HG03442 (cell line): Measurements from ENCODE around the gene CPSF7.
"Not testable (repeated sequence)": the region's sequence is repeated elsewhere in the genome, so short reads cannot be mapped to it uniquely, and the experiment has no call there.

Experiments
- ATAC-seq: cut with Tn5 transposase; IDR thresholded peaks from one replicate; pipeline ENCODE4 v1.9.1; 2021; ENCODE audit warnings: mild to moderate bottlenecking, moderate library complexity; ENCODE audit not compliant: unreplicated experiment

The CPSF7 gene, protein sequence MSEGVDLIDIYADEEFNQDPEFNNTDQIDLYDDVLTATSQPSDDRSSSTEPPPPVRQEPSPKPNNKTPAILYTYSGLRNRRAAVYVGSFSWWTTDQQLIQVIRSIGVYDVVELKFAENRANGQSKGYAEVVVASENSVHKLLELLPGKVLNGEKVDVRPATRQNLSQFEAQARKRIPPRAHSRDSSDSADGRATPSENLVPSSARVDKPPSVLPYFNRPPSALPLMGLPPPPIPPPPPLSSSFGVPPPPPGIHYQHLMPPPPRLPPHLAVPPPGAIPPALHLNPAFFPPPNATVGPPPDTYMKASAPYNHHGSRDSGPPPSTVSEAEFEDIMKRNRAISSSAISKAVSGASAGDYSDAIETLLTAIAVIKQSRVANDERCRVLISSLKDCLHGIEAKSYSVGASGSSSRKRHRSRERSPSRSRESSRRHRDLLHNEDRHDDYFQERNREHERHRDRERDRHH

DNA sequence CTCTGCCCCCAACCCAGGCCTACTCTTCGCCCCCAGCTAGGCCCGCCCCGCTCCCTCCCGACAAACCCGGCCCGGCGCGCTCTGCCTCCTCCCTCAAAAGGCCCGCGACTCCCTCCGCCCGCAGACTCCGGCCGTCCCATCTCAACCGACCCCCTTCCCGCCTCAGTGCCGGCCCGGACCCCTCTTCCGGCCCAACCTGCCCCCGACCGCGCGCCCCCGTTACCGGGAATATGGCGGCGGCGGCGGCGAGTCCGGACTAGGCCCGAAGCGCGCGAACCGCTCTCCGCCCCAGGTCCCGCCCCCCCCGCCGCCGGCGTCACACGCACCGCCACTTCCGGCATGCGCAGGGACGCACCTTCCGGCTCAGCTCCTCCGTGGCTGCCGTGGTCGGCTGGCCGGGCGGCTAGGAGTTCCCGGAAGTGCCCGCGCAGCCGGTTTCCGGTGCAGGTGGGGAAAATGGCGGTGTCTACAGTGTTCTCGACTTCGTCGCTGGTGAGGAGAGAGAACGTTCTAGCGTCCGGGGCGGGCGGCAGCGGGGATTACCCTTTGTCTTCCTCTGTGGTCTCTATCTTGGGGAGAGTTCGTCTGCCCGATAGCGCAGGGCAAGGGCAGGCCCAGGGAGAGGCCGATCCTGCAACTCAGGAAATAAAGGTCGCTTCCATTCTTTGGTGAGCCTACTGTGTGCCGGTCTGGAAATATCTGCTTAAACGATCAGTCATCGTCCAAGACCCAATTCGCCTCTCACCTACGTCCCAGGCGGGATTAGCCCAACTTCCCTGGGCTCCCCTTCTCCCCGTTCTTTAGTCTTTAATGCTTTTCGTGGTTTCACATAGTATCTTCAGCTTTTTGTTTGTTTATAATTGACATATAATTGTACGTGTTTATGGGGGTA, at the start of gene CPSF7, which contains the start of gene SDHAF2:
TSS of gene CPSF7 (minus strand) at position 285 of the 892 bp plus-strand sequence. CDS start 740 bp downstream, outside the sequence.
TSS of gene SDHAF2 (plus strand) at position 434 of the 892 bp plus-strand sequence. CDS start at position 457, 23 bp downstream.
- peak; percentile 80 for ATAC-seq

GRCh38 chr11:61477727-61478148, 48.0 kb upstream of the CPSF7 start:
- no peak for ATAC-seq

- ATAC-seq: no peak
These were observed 47.4 kb upstream of the CPSF7 start for GRCh38 chr11:61477126-61477525.

- no peak for ATAC-seq
These were observed 46.6 kb upstream of the CPSF7 start for GRCh38 chr11:61476371-61476770.

DNA sequence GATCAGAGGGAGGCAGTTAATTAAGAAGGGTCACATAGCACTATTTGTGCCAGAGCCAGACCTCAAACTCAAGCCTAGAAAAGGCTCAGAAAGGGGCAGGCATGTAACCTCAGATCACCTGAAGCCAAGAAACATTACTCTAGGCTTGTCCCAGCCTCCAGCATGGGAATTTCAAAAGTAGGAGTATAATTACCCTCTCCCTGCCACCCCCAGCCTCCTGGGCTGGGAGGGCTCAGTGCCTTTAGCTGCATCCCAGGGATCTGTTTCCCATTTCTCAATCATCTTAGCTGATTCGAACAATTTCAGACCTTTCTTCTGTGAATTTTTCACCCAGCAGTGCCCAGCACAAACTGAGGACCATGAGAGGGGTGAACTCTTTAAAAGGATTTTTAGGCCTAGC, 45.7 kb upstream of the CPSF7 start:
- ATAC-seq: no peak

GRCh38 chr11:61474013-61474643, 44.4 kb upstream of the CPSF7 start:
- no peak for ATAC-seq

DNA sequence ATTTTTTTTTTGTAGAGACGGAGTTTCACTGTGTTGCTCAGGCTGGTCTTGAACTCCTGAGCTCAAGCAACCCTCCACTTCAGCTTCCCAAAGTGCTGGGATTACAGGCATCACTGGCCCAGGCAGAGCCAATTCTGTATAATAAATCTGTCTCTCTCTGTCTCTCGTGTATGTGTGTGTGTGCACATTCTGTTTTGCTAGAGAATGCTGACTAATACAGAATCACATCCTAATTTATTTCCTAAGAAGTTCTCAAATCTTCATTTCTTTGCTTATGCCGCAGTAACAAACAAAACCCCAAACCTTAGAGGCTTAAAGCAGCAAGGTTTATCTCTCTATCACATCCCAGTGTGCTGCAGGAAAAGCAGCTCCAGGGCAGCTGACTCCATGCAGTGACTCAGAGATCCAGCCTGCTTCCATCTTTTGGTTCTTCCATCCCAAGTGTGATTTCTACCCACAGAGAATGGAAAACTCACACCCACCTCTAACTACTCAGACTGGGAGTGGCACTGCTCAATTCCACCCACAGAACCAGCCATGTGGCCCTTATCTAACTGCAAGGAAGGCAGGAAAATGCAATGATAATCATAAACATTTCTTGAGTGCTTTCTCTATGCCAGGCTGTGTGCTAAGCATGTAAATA, 43.7 kb upstream of the CPSF7 start:
- ATAC-seq: no peak

DNA sequence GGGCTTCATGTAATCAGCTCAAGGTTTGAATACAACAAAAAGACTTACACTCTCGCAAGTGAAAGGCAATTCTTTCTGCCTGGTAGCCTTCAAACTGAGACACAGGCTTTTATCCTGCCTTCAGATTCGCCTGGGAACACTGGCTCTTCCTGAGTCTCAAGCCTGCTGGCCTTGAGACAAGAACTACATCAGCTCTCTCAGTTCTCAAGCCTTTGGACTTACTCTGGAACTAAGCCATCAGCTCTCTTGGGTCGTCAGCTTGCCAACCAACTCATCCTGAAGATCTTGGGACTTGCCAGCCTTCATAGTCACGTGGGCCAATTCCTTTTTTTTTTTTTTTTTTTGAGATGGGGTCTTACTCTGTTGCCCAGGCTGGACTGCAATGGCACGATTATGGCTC, 43.1 kb upstream of the CPSF7 start:
- ATAC-seq: no peak

DNA sequence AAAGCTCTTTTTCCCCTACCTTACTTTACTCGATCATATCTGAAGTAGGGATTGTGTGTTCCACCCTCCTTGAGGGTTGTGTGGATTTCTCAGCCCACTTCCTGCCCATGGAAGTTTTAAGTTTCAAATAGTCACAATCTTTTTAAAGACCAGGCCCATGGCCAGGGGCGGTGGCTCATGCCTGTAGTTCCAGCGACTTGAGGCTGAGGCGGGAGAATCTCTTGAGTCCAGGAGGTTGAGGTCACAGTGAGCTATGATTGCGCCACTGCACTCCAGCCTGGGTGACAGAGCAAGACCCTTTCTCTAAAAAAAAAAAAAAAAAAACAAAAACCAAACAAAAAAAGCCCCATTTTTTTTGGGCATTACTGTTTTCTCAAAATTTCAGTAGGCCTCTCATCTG, 42.5 kb upstream of the CPSF7 start:
- no peak for ATAC-seq

DNA sequence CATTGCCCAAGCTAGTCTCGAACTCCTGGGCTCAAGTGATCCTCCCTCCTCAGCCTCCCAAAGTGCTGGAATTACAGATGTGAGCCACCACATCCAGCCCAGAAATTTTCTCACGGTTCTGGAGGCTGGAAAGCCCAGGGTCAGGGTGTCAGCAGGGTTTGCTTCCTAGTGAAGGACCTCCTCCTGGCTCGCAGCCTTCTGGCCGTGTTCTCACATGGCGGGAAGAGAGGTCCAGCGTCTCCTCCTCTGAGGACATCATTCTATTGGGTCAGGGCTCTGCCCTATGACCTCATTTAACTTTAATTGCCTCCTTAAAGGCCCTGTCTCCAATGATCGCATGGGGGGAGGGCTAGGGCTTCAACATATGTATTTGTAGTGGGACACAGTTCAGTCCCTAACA, 38.2 kb upstream of the CPSF7 start:
- ATAC-seq: no peak

DNA sequence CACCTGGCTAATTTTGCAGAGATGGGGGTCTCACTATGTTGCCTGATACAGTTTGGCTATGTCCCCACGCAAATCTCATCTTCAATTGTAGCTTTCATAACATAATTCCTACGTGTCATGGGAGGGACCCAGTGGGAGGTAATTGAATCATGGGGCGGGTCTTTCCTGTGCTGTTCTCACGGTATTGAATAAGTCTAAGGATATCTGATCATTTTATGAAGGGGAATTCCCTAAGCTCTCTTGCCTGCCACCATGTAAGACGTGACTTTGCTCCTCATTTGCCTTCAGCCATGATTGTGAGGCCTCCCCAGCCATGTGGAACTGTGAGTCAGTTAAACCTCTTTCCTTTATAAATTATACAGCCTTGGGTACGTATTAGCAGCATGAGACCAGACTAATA, 37.8 kb upstream of the CPSF7 start:
- not testable (repeated sequence) for ATAC-seq

- ATAC-seq: no peak
These were observed 31.2 kb upstream of the CPSF7 start for GRCh38 chr11:61460986-61461385.

GRCh38 chr11:61460474-61460881, 30.7 kb upstream of the CPSF7 start:
- no peak for ATAC-seq

DNA sequence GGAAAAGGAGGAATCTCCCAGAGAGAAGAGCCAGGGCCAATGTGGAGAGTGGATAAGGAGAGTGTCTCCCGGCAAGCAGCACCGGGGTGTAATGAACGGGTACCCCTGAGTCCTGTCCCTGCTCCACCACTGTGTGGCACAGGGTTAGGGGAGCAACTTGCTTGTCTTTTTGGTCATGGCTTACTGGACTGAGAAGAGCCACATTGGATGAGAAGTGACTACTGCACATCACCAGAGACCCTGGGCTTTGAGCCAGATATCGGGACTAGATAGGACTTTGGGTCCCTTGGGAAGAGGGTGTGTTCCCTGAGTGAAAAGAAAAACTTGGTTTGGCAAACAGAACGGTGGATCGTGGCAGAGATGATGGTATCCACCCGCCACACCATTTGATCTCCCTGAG, 24.7 kb upstream of the CPSF7 start:
- ATAC-seq: no peak

GRCh38 chr11:61453695-61454094, 23.9 kb upstream of the CPSF7 start:
- ATAC-seq: no peak

DNA sequence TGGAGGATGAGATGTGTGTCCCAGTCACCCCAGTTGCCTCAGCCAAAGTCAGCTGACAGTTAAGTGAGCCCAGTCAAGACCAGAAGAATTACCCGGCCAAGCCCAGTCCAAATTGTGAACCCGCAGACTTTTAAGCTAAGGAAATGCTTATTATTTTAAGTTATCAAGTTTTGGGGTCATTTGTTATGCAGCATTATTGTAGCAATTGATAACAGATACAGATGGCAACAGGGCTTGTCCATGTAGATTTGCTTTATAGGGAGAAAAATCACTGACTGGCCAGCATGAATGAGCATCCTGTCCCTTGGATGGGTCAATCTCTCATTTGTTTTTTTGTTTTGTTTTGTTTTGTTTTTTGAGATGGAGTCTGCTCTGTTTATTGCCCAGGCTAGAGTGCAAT, 23.1 kb upstream of the CPSF7 start:
- no peak for ATAC-seq

- ATAC-seq: no peak
These were observed 18.8 kb upstream of the CPSF7 start for GRCh38 chr11:61448552-61448927.

DNA sequence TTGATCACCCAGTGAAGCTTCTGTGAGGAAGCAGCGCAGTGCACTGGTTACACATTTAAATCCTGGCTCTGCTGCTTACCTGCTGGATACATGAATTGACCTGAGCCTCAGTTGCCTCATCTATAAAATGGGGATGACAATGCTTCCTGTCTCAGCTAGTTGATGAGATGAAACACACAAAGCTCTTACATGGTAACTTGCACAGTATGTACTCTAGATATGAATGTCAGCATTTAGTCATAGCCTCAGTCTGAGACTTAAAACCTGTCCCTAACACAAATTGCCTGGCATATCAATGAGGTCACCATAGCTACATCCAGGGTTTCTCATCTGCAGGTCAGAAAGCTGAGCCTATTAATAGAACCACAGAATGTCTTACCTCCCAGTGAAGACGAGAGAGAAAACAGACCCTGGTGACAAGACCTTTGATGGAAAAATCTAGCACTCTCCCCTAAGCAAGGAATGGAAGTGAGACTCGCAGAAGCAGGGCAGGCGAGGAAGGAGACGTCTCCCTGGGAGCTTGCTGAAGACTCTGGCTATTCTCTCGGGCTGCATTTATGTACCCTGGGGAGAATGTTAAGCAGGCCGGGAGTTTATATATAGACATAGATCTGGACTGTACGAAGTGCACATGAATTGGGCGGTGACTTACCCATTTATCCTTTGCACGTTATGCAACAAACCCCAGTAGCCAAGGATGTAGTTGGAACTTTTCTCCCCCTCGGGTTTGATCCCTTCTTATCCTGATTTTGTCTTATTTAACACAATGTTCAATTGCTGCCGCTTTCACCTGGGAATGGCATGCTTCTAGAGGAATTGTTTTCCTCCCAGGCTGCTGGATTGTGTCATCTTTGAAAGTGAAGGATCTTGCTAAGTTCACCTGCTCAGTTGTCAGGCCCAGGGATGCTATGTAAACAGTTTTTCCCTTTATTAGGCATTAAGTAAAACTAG, 18.1 kb upstream of the CPSF7 start:
- no peak for ATAC-seq

GRCh38 chr11:61446211-61446651, 16.5 kb upstream of the CPSF7 start:
- peak; percentile 78 for ATAC-seq
